Neural cell (in vitro differentiated cells): ENCODE measurements around the gene LAP3. TPM values are rescaled to one million over a fixed set of nuclear protein-coding genes. Genes with fewer than 3 reads are reported as not detected.

Experiments
- H2AFZ ChIP-seq: fragments of 200-600, 300-800 bp; sonication (generic), shearing (Covaris generic); 2 replicates; pipeline ENCODE4 v1.6.0; 2014; ENCODE audit warnings: low read depth, mild to moderate bottlenecking, antibody characterized with exemption, low read length, moderate library complexity
- H3F3A ChIP-seq: fragments of 200-600 bp; shearing (Covaris generic); 2 replicates; pipeline ENCODE4 v1.6.1; 2016; ENCODE audit warnings: mild to moderate bottlenecking, moderate library complexity, mixed read lengths, antibody characterized with exemption, low read length; ENCODE audit not compliant: insufficient read depth, poor library complexity, severe bottlenecking
- H3K27ac ChIP-seq: fragments of 200-600, 300-800 bp; sonication (generic), shearing (Covaris generic); 2 replicates; pipeline ENCODE4 v1.5.1; 2014; ENCODE audit warnings: mild to moderate bottlenecking, low read length, moderate library complexity
- H3K27me3 ChIP-seq: fragments of 300-800, 200-600 bp; sonication (generic), shearing (Covaris generic); 2 replicates; pipeline ENCODE4 v1.6.0; 2014; ENCODE audit warnings: mild to moderate bottlenecking, low read depth, low read length, moderate library complexity; ENCODE audit not compliant: insufficient read depth
- H3K36me3 ChIP-seq: fragments of 300-800, 200-600 bp; sonication (generic), shearing (Covaris generic); 2 replicates; pipeline ENCODE4 v1.5.1; 2014; ENCODE audit warnings: mild to moderate bottlenecking, antibody characterized with exemption, low read length, moderate library complexity; ENCODE audit not compliant: insufficient read depth
- H3K4me2 ChIP-seq: fragments of 300-800, 200-600 bp; sonication (generic), shearing (Covaris generic); 2 replicates; pipeline ENCODE4 v1.6.0; 2014; ENCODE audit warnings: mild to moderate bottlenecking, low read length
- H3K4me3 ChIP-seq: fragments of 300-800, 200-600 bp; sonication (generic), shearing (Covaris generic); 2 replicates; pipeline ENCODE4 v1.5.1; 2014; ENCODE audit warnings: mild to moderate bottlenecking, low read length, moderate library complexity
- H3K79me2 ChIP-seq: fragments of 200-600 bp; shearing (Covaris generic); replicated peaks from 2 replicates; pipeline ENCODE4 v1.6.0; 2014; ENCODE audit warnings: mild to moderate bottlenecking, low read length, moderate library complexity; ENCODE audit not compliant: insufficient read depth
- H3K9ac ChIP-seq: fragments of 300-800, 200-600 bp; sonication (generic), shearing (Covaris generic); 2 replicates; pipeline ENCODE4 v1.6.1; 2016; ENCODE audit warnings: mild to moderate bottlenecking, low read length, mixed read lengths
- H3K9me2 ChIP-seq: fragments of 200-600 bp; shearing (Covaris generic); 2 replicates; pipeline ENCODE4 v1.6.1; 2016; ENCODE audit warnings: mild to moderate bottlenecking, low read length, mixed read lengths; ENCODE audit not compliant: insufficient read depth
- H3K9me3 ChIP-seq: fragments of 200-600, 300-800 bp; sonication (generic), shearing (Covaris generic); 2 replicates; pipeline ENCODE4 v1.6.1; 2016; ENCODE audit warnings: mild to moderate bottlenecking, mixed run types, low read length, moderate library complexity, mixed read lengths
- H4K20me1 ChIP-seq: fragments of 200-600 bp; shearing (Covaris generic); 2 replicates; pipeline ENCODE4 v1.6.1; 2016; ENCODE audit warnings: mild to moderate bottlenecking, mixed run types; ENCODE audit not compliant: insufficient read depth
- EP300 ChIP-seq: fragments of 450-650 bp; conservative IDR thresholded peaks from 2 replicates; pipeline ENCODE4 v1.6.1; 2014; ENCODE audit warnings: antibody characterized with exemption, mild to moderate bottlenecking, moderate library complexity; ENCODE audit not compliant: poor library complexity, severe bottlenecking
- EZH2 ChIP-seq: fragments of 200-600, 300-800 bp; shearing (Covaris generic), sonication (generic); IDR thresholded peaks from 2 replicates; pipeline ENCODE4 v1.6.1; 2014; ENCODE audit warnings: antibody characterized with exemption, low read length, borderline replicate concordance, mild to moderate bottlenecking; ENCODE audit not compliant: insufficient read depth, poor library complexity, severe bottlenecking
- MXI1 ChIP-seq: fragments of 450-650 bp; conservative IDR thresholded peaks from 2 replicates; pipeline ENCODE4 v1.6.1; 2014; ENCODE audit warnings: antibody characterized with exemption, mild to moderate bottlenecking; ENCODE audit not compliant: poor library complexity, severe bottlenecking
- POLR2AphosphoS5 ChIP-seq: IDR thresholded peaks from 2 replicates; pipeline ENCODE4 v1.6.1; 2012
- RAD21 ChIP-seq: fragments of 450-650 bp; conservative IDR thresholded peaks from 2 replicates; pipeline ENCODE4 v1.6.1; 2014; ENCODE audit warnings: antibody characterized with exemption, mild to moderate bottlenecking, moderate library complexity
- SMC3 ChIP-seq: fragments of 450-650 bp; conservative IDR thresholded peaks from 2 replicates; pipeline ENCODE4 v1.6.1; 2014; ENCODE audit warnings: antibody characterized with exemption, mild to moderate bottlenecking, moderate library complexity; ENCODE audit not compliant: poor library complexity
- TAF1 ChIP-seq: IDR thresholded peaks from 2 replicates; pipeline ENCODE4 v1.6.1; 2012; ENCODE audit warnings: low read depth
- polyA plus RNA-seq: library from polyadenylated mRNA; depleted of rRNA; stranded (reverse); fragments of >200 nt; gene quantifications from 2 replicates; pipeline ENCODE4 v1.2.3, GENCODE V29; 2014
- TF ChIP-seq, protein P1 (sequence below): fragments of 450-650 bp; IDR thresholded peaks from 2 replicates; pipeline ENCODE4 v1.5.1; 2014; ENCODE audit warnings: antibody characterized with exemption, mild to moderate bottlenecking, moderate library complexity; ENCODE audit not compliant: poor library complexity, severe bottlenecking
- TF ChIP-seq, protein P2 (sequence below): IDR thresholded peaks from 2 replicates; pipeline ENCODE4 v1.6.1; 2012; ENCODE audit warnings: borderline replicate concordance

LAP3 gene
- polyA plus RNA-seq, 1 donor from 2014 or later: 36.9 TPM

- no peaks in the 10 kb centered on the region for H3K9me3 ChIP-seq
- no peak overlapping the region for H3K9ac ChIP-seq
- no peaks in the 10 kb centered on the region for H3K79me2 ChIP-seq
- H2AFZ ChIP-seq: no peak overlapping the region
- H3K4me2 ChIP-seq: no peak overlapping the region
- no peaks in the 10 kb centered on the region for H3F3A ChIP-seq
- H3K27me3 ChIP-seq: no peaks in the 10 kb centered on the region
- H3K27ac ChIP-seq: no peak overlapping the region
- H3K4me3 ChIP-seq: no peak overlapping the region
- no peaks in the 10 kb centered on the region for H4K20me1 ChIP-seq
- no peaks in the 10 kb centered on the region for H3K9me2 ChIP-seq
- TF ChIP-seq RAD21: no peak
- no peak for TF ChIP-seq MXI1
- no peak for TF ChIP-seq EP300
- TF ChIP-seq TAF1: no peak
- no peak for TF ChIP-seq POLR2AphosphoS5
- TF ChIP-seq EZH2: no peak
- TF ChIP-seq, protein P1, sequence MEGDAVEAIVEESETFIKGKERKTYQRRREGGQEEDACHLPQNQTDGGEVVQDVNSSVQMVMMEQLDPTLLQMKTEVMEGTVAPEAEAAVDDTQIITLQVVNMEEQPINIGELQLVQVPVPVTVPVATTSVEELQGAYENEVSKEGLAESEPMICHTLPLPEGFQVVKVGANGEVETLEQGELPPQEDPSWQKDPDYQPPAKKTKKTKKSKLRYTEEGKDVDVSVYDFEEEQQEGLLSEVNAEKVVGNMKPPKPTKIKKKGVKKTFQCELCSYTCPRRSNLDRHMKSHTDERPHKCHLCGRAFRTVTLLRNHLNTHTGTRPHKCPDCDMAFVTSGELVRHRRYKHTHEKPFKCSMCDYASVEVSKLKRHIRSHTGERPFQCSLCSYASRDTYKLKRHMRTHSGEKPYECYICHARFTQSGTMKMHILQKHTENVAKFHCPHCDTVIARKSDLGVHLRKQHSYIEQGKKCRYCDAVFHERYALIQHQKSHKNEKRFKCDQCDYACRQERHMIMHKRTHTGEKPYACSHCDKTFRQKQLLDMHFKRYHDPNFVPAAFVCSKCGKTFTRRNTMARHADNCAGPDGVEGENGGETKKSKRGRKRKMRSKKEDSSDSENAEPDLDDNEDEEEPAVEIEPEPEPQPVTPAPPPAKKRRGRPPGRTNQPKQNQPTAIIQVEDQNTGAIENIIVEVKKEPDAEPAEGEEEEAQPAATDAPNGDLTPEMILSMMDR: no peak
- no peak for TF ChIP-seq SMC3
- TF ChIP-seq, protein P2, sequence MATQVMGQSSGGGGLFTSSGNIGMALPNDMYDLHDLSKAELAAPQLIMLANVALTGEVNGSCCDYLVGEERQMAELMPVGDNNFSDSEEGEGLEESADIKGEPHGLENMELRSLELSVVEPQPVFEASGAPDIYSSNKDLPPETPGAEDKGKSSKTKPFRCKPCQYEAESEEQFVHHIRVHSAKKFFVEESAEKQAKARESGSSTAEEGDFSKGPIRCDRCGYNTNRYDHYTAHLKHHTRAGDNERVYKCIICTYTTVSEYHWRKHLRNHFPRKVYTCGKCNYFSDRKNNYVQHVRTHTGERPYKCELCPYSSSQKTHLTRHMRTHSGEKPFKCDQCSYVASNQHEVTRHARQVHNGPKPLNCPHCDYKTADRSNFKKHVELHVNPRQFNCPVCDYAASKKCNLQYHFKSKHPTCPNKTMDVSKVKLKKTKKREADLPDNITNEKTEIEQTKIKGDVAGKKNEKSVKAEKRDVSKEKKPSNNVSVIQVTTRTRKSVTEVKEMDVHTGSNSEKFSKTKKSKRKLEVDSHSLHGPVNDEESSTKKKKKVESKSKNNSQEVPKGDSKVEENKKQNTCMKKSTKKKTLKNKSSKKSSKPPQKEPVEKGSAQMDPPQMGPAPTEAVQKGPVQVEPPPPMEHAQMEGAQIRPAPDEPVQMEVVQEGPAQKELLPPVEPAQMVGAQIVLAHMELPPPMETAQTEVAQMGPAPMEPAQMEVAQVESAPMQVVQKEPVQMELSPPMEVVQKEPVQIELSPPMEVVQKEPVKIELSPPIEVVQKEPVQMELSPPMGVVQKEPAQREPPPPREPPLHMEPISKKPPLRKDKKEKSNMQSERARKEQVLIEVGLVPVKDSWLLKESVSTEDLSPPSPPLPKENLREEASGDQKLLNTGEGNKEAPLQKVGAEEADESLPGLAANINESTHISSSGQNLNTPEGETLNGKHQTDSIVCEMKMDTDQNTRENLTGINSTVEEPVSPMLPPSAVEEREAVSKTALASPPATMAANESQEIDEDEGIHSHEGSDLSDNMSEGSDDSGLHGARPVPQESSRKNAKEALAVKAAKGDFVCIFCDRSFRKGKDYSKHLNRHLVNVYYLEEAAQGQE: no peak
- no peaks in the 10 kb centered on the region for H3K36me3 ChIP-seq
Observed at GRCh38 chr4:17595471-17596005, 18.5 kb downstream of the LAP3 start.

DNA sequence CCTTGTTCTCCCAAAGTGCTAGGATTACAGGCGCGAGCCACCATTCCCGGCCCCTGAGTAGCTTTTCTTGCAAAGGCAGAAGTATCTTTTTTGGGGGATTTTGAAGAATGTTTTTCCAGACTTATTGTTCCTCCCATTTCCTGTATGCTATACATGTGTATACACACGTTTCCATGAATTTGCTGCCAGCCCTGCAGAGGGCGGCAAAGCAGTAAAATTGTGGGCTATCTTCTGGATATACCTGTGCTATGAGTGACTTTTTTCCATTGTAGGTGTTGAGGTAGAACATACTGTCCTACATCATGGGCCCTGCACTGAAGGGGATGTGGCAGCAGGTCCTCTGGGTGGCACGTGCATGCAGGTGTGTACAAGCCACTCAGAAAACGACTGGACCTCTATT, 20.5 kb downstream of the LAP3 start:
- Histone ChIP-seq H3K4me3 (no peak overlapping the region), H3K9me3 (no peaks in the 10 kb centered on the region), H4K20me1 (no peaks in the 10 kb centered on the region), H2AFZ (no peak overlapping the region), H3K27ac (no peak overlapping the region), H3K36me3 (no peaks in the 10 kb centered on the region), H3K79me2 (no peaks in the 10 kb centered on the region), H3K4me2 (no peak overlapping the region), H3F3A (no peaks in the 10 kb centered on the region), H3K9me2 (no peaks in the 10 kb centered on the region), H3K9ac (no peak overlapping the region), H3K27me3 (no peaks in the 10 kb centered on the region)
- TF ChIP-seq TAF1 (no peak), RAD21 (peak; percentile 80), SMC3 (peak; percentile 84)
- TF ChIP-seq, protein P1: peak; percentile 79
